Measurements from ENCODE around the gene MAP3K21.

DNA sequence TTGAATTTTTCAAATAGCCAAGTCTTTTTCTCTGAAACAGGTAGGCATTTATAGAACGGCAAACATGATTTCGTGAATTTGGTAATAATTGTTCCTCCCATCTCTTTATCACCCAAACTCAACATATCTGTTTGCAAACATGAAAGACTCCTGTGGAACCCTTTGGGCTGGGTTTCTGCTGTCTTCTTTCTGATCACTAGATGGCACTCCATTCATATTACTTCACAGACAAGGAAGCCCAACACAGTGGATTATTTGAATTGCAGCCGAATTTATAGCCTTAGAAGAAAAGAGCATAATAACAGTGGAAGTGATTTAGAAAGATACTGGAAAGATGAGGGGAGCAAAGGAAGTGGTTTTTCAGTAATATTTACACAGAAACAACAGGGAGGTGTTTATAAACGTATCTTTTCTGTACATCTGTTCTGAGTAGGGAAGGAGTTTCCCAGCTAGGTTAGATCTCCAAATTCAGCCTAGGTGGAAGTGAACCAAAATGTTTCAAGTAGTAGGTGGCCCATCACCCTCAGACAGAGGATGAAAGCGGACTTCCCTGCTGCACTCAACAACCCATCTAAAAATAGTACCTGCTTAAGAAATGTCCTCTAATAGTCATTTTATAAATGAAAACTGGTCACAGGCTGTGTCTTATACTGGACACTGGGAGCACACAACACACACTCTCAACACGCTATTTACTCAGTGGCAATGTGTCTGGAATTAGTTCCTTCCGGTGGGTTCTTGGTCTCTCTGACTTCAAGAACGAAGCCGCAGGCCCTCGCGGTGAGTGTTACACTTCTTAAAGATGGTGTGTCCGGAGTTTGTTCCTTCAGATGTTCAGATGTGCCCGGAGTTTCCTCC, 67.6 kb downstream of the MAP3K21 start:
- TF ChIP-seq, protein P1, sequence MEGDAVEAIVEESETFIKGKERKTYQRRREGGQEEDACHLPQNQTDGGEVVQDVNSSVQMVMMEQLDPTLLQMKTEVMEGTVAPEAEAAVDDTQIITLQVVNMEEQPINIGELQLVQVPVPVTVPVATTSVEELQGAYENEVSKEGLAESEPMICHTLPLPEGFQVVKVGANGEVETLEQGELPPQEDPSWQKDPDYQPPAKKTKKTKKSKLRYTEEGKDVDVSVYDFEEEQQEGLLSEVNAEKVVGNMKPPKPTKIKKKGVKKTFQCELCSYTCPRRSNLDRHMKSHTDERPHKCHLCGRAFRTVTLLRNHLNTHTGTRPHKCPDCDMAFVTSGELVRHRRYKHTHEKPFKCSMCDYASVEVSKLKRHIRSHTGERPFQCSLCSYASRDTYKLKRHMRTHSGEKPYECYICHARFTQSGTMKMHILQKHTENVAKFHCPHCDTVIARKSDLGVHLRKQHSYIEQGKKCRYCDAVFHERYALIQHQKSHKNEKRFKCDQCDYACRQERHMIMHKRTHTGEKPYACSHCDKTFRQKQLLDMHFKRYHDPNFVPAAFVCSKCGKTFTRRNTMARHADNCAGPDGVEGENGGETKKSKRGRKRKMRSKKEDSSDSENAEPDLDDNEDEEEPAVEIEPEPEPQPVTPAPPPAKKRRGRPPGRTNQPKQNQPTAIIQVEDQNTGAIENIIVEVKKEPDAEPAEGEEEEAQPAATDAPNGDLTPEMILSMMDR (conservative IDR thresholded peaks at IDR 0.05), result peak; percentile 89
- no peak for TF ChIP-seq EZH2 (IDR thresholded peaks at IDR 0.05; ENCODE audit: low read depth)

Measured in PC-9 (cell line).